Omental fat pad (tissue), 4 donors: ENCODE measurements around the gene PPARA. TPM values are rescaled to one million over a fixed set of nuclear protein-coding genes. Genes with fewer than 3 reads are reported as not detected.

Experiments
- ATAC-seq: fragments of 150-250 bp; one replicate; pipeline ENCODE4 v1.9.1; 2016; ENCODE audit warnings: mild to moderate bottlenecking, moderate library complexity; ENCODE audit not compliant: low FRiP score
- DNase-seq: peaks from one replicate; pipeline ENCODE4 v3.0.0-alpha.2; 2019; ENCODE audit warnings: low spot score
- total RNA-seq, 4 donors: library from RNA; depleted of rRNA; stranded (reverse); fragments of >200 nt; gene quantifications; one replicate each; pipeline ENCODE4 v1.1.0, GENCODE V29; 2016
- TF ChIP-seq, protein P1 (sequence below), 3 donors: fragments of 450-650 bp; IDR thresholded peaks; one replicate each; pipeline ENCODE4 v1.5.1; 2016 to 2017; ENCODE audit warnings: antibody characterized with exemption in 3 of 3, mild to moderate bottlenecking in 3 of 3, moderate library complexity in 2 of 3

PPARA gene
- total RNA-seq, 4 donors from 2014 or later, result 20.7 to 35.5 (median 30.4) TPM

GRCh38 chr22:46229701-46230100 is 79.4 kb downstream of the PPARA start:
- no peak for DNase-seq
- no peak for ATAC-seq
- TF ChIP-seq, protein P1, sequence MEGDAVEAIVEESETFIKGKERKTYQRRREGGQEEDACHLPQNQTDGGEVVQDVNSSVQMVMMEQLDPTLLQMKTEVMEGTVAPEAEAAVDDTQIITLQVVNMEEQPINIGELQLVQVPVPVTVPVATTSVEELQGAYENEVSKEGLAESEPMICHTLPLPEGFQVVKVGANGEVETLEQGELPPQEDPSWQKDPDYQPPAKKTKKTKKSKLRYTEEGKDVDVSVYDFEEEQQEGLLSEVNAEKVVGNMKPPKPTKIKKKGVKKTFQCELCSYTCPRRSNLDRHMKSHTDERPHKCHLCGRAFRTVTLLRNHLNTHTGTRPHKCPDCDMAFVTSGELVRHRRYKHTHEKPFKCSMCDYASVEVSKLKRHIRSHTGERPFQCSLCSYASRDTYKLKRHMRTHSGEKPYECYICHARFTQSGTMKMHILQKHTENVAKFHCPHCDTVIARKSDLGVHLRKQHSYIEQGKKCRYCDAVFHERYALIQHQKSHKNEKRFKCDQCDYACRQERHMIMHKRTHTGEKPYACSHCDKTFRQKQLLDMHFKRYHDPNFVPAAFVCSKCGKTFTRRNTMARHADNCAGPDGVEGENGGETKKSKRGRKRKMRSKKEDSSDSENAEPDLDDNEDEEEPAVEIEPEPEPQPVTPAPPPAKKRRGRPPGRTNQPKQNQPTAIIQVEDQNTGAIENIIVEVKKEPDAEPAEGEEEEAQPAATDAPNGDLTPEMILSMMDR (IDR thresholded peaks at IDR 0.05), result no peak

DNA sequence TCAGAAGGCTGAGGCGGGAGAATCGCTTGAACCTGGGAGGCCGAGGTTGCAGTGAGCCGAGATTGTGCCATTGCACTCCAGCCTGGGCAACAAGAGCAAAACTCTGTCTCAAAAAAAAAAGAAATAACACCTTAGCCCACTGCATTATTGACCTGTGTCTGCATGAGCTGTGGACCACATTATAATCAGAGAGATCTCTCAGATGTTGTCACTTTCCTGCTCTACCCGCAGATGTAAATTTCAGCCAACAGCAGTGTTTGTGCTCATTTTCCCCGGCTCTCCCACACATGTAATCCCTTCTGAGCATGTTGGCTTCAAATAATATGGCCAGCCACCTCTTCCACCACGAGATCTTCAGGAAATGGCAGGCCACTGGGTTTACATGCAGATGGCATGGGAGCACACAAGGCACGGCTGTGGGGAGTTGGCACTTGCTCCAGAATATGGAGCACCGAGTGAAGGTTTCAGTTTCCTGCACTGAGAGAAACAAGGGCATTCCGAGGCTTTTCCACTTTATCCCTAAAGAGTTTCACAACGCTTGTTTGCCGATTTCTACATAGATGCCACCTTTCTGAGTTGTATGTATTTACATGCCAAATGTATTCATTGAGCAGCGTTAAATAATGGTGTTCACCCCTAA is 80.1 kb downstream of the PPARA start:
- ATAC-seq (no peak), DNase-seq (no peak)
- TF ChIP-seq, protein P1 (IDR thresholded peaks at IDR 0.05), result no peak

DNA sequence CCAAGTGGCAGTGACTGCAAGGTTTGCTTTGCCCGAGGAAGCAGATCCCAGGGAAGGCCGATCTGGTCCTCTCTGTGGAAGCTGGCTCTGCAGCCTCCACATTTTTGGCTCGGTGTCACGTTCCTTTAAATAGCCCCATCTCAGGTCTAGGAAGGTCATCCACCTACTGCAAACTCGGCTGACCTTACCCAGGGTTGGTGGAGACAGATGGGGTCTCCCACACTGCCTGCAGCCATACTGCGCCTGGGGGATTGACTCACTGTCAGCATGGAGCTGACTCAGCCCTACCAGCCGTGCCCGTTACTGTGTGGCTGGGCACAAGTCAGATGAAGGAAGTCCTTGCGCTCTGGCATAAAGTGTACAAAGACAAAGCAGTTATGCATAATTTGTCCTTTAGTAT is 82.9 kb downstream of the PPARA start:
- ATAC-seq, result no peak
- no peak for DNase-seq
- TF ChIP-seq, protein P1 (IDR thresholded peaks at IDR 0.05), result no peak

- DNase-seq, result no peak
- TF ChIP-seq, protein P1 (IDR thresholded peaks at IDR 0.05), result no peak
- ATAC-seq, result no peak
Measured at GRCh38 chr22:46234969-46235368, 84.6 kb downstream of the PPARA start.

- TF ChIP-seq, protein P1 (IDR thresholded peaks at IDR 0.05), result no peak
- DNase-seq (no peak), ATAC-seq (no peak)
Measured at GRCh38 chr22:46237453-46238124, 87.3 kb downstream of the PPARA start.

DNA sequence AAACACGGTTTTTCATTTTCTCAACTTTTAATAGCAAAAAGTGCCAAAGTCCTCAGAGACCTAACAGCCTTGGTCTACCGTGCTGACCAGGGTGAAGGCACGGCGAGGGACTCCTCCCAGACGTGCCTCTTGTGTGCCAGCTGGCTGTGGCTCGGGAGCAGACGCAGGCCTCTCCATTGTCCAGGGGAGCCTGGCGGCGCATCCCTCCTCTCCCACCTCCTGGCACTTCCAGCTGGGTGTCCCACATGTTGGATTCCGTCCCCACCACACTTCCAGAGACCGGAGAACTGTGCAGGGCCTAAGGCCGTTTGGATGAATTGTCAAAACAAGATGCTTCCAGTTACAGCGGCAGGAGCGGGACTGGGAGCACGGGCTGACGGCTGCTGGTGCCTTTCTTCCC is 88.2 kb downstream of the PPARA start:
- TF ChIP-seq, protein P1 (IDR thresholded peaks at IDR 0.05), result no peak
- ATAC-seq (no peak), DNase-seq (no peak)
